Activated naive CD8-positive, alpha-beta T cell treated with anti-CD3 and anti-CD28 coated beads for 36 hours (primary cell): ENCODE data around the gene ARHGEF28. TPM values are rescaled to one million over a fixed set of nuclear protein-coding genes. Genes with fewer than 3 reads are reported as not detected.

Experiments used
- DNase-seq: peaks from one replicate; pipeline ENCODE4 v3.0.0; 2021
- H3K27ac Mint-ChIP-seq: one replicate; pipeline ENCODE4 v1.8.0; 2022; ENCODE audit warnings: mild to moderate bottlenecking, moderate library complexity, mixed read lengths
- H3K27me3 Mint-ChIP-seq: one replicate; pipeline ENCODE4 v1.8.0; 2022; ENCODE audit warnings: mild to moderate bottlenecking, mixed read lengths
- H3K36me3 Mint-ChIP-seq: one replicate; pipeline ENCODE4 v1.8.0; 2021; ENCODE audit warnings: mild to moderate bottlenecking, mixed read lengths
- H3K4me1 Mint-ChIP-seq: one replicate; pipeline ENCODE4 v1.8.0; 2021; ENCODE audit warnings: mixed read lengths
- H3K4me3 Mint-ChIP-seq: one replicate; pipeline ENCODE4 v1.8.0; 2022; ENCODE audit warnings: mild to moderate bottlenecking, moderate library complexity, mixed read lengths
- H3K9me3 Mint-ChIP-seq: one replicate; pipeline ENCODE4 v1.8.0; 2022; ENCODE audit warnings: mixed read lengths
- total RNA-seq, 2 experiments: library from RNA; stranded (reverse); gene quantifications; one replicate each; pipeline ENCODE4 v1.2.3, GENCODE V29; 2021

The ARHGEF28 gene
- total RNA-seq, 2 experiments from 2014 or later: not detected

DNA sequence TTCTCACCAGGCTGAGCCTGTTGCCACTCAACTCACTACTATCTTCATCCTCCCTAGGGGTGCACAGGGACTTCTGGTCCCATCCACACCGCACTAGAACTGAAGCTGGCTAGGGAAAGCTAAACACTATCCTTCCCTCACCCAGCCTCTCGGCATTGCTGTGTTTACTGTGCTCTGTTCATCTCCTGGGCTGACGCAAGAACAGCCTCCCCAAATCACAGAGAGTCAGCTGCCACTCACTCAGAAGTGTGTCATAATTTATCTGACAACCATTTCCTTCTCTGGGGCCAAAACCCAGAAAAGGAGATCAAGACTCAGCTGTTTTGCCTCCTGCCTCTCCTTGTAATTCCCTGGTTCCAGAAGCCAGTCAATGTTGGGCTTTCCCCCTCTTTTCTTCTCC lies 92.8 kb downstream of the ARHGEF28 start:
- Mint-ChIP-seq H3K9me3 (no peaks in the 10 kb centered on the region), H3K36me3 (no peaks in the 10 kb centered on the region), H3K4me1 (no peaks in the 10 kb centered on the region), H3K4me3 (no peak overlapping the region), H3K27me3 (peaks cover 10% of the 10 kb centered on the region), H3K27ac (no peak overlapping the region)
- no peak for DNase-seq

GRCh38 chr5:73719632-73720031 lies 93.6 kb downstream of the ARHGEF28 start:
- H3K9me3 Mint-ChIP-seq: no peaks in the 10 kb centered on the region
- no peaks in the 10 kb centered on the region for H3K36me3 Mint-ChIP-seq
- H3K27me3 Mint-ChIP-seq: peaks cover 6% of the 10 kb centered on the region
- no peak overlapping the region for H3K27ac Mint-ChIP-seq
- H3K4me1 Mint-ChIP-seq: no peaks in the 10 kb centered on the region
- DNase-seq: no peak
- H3K4me3 Mint-ChIP-seq: no peak overlapping the region

DNA sequence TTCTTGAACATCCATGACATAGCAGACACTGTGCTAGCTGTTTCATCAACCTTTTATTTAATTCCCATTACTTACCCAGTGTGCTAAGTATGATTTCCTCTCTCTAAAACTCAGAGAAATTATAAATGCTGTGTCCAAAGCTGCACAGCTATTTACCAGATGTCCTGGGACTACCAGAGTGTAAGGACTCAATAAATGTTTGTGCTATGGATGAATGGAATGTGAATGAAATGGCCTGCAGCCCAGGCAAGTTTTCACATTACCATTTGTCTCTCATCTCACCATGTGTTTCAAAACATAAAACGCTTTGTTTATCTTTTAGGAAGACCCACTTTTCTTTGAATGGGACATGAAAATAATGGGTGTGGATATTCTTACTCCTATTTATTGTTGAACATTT lies 96.2 kb downstream of the ARHGEF28 start:
- H3K36me3 Mint-ChIP-seq: no peaks in the 10 kb centered on the region
- peaks cover 6% of the 10 kb centered on the region for H3K27me3 Mint-ChIP-seq

DNA sequence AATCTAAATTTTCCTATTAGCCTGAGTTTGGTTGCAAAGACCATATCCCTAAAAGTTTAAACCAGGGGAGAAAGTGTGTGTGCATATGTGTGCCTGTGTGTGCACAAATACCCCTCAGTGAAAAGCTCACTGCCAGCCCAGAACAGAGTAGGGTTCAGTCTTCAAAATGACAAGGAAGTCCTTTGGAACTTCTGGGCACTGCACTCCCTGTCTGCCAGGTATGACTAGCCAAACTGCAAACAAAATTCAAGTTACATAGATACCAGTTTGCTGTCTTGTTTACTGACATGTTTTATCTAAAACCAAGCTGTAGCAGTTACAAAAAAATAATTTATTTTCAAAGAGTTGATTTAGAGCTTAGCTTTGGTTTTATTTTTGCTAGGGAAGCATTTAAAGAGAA lies 100.1 kb downstream of the ARHGEF28 start:
- Mint-ChIP-seq H3K36me3 (no peaks in the 10 kb centered on the region), H3K9me3 (no peaks in the 10 kb centered on the region), H3K27ac (no peak overlapping the region), H3K4me3 (no peak overlapping the region), H3K4me1 (no peaks in the 10 kb centered on the region), H3K27me3 (peaks cover 4% of the 10 kb centered on the region)
- no peak for DNase-seq

More for the DNA sequence above, 96.2 kb downstream of the ARHGEF28 start:
- DNase-seq: no peak
- H3K9me3 Mint-ChIP-seq: no peaks in the 10 kb centered on the region
- H3K4me1 Mint-ChIP-seq: no peaks in the 10 kb centered on the region
- H3K4me3 Mint-ChIP-seq: no peak overlapping the region
- H3K27ac Mint-ChIP-seq: no peak overlapping the region

GRCh38 chr5:73726606-73727231 lies 100.7 kb downstream of the ARHGEF28 start:
- H3K27me3 Mint-ChIP-seq: peaks cover 4% of the 10 kb centered on the region
- H3K9me3 Mint-ChIP-seq: no peaks in the 10 kb centered on the region
- no peak for DNase-seq
- no peaks in the 10 kb centered on the region for H3K36me3 Mint-ChIP-seq
- H3K27ac Mint-ChIP-seq: no peak overlapping the region
- no peaks in the 10 kb centered on the region for H3K4me1 Mint-ChIP-seq
- H3K4me3 Mint-ChIP-seq: no peak overlapping the region

GRCh38 chr5:73727470-73727869 lies 101.5 kb downstream of the ARHGEF28 start:
- Mint-ChIP-seq H3K27me3 (peaks cover 7% of the 10 kb centered on the region), H3K4me3 (no peak overlapping the region), H3K27ac (no peak overlapping the region), H3K36me3 (no peaks in the 10 kb centered on the region), H3K9me3 (no peaks in the 10 kb centered on the region), H3K4me1 (no peaks in the 10 kb centered on the region)
- DNase-seq: no peak

DNA sequence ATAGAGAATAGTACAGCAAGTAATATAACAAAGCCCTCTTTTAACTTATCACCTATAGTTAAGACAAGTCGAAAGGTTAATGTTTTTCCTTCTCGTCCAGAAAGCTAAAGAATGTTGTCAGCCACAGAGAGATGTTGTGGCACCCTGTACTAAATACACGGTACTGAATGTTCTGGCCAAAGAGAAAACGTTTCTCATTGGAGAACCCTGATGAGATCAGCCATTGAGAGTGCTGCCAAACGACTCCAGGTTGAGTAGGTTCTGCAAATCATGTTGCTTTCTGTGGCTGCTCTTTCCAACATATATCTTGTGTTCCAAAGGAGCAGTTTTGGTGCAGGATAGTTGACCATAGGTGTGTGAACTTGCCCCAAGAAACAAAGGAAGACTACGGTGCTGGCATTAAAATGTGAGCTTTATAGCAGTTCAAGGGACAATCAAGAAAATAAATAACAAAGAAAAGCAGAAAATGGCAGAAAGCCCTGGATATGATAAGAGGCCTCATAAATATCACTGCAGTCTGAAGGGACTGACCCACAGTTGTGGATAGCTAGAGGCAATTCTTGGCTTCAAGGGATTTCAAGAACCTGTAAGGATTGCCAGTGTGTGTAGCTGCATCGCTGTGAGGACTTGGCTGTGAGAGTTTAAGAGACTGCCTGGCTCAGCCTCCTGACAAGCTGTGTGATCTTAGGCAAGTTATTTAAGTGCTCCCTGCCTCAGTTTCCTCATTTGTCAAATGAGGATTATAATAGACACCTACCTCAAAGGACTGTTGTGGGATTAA lies 102.7 kb downstream of the ARHGEF28 start:
- H3K27me3 Mint-ChIP-seq: peaks cover 11% of the 10 kb centered on the region
- H3K9me3 Mint-ChIP-seq: no peaks in the 10 kb centered on the region
- H3K4me1 Mint-ChIP-seq: no peaks in the 10 kb centered on the region
- no peak overlapping the region for H3K4me3 Mint-ChIP-seq
- no peaks in the 10 kb centered on the region for H3K36me3 Mint-ChIP-seq
- DNase-seq: no peak
- H3K27ac Mint-ChIP-seq: no peak overlapping the region

DNA sequence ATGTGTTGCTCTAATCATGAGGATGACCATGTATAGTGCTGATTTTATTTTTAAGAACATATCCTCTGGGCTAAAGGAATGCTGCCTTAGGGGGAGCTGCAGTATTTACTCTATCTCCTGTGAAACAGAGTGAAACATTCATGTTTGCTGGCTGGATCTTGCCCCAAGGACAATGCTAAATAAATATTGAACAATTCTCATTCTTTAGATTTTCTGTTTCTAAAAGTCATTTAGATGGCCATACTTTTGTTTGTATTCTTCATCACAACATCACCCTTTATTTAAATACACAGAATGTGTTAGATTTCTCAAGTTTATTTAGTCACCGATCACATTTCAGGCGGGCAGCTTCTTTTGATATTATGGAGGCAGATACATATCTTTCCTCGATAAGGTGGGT lies 103.3 kb downstream of the ARHGEF28 start:
- no peak overlapping the region for H3K27ac Mint-ChIP-seq
- H3K4me3 Mint-ChIP-seq: no peak overlapping the region
- no peaks in the 10 kb centered on the region for H3K4me1 Mint-ChIP-seq
- DNase-seq: no peak
- H3K9me3 Mint-ChIP-seq: no peaks in the 10 kb centered on the region
- peaks cover 17% of the 10 kb centered on the region for H3K27me3 Mint-ChIP-seq
- no peaks in the 10 kb centered on the region for H3K36me3 Mint-ChIP-seq

GRCh38 chr5:73732045-73732444 lies 106.0 kb downstream of the ARHGEF28 start:
- H3K27me3 Mint-ChIP-seq: peaks cover 17% of the 10 kb centered on the region
- H3K4me3 Mint-ChIP-seq: no peak overlapping the region
- no peaks in the 10 kb centered on the region for H3K36me3 Mint-ChIP-seq
- no peaks in the 10 kb centered on the region for H3K9me3 Mint-ChIP-seq
- no peaks in the 10 kb centered on the region for H3K4me1 Mint-ChIP-seq
- no peak overlapping the region for H3K27ac Mint-ChIP-seq
- no peak for DNase-seq

- Mint-ChIP-seq H3K27me3 (peaks cover 22% of the 10 kb centered on the region), H3K4me1 (no peaks in the 10 kb centered on the region), H3K36me3 (no peaks in the 10 kb centered on the region), H3K27ac (no peak overlapping the region), H3K4me3 (no peak overlapping the region), H3K9me3 (no peaks in the 10 kb centered on the region)
- DNase-seq: no peak
Measured at GRCh38 chr5:73733219-73733618, 107.2 kb downstream of the ARHGEF28 start.

DNA sequence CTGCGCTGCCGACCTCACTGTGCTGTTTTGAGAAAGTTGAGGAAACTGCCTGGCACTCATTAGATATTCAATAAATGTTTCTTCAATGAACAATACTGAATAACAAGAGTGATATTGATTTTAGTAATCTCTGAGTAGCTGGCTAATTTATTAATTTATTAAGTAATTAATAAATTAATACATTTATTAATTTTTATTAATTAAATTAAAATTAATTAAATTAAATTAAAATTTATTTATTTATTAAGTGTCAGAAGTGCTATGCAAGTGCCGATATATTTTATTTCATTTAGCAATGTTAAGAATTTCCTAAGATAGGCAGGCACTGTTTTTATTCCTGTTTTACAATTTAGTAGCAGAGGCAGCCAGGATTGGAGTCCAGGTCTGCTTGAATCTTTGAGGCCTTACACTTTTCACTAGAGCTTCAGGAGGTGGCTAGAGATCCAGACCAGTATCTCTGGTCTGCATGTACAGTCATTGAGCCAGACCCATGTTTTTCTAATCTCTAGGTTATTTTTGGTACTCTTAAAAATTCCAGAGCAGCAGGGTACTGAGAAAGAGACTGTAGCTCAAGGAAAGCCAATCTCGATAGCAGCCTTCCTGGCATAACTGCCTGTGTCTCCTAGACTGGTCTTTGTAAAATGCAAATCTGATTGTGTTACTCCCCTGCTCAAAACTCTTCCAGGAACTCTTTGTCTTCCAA lies 109.2 kb downstream of the ARHGEF28 start:
- DNase-seq: no peak
- H3K27ac Mint-ChIP-seq: no peak overlapping the region

DNA sequence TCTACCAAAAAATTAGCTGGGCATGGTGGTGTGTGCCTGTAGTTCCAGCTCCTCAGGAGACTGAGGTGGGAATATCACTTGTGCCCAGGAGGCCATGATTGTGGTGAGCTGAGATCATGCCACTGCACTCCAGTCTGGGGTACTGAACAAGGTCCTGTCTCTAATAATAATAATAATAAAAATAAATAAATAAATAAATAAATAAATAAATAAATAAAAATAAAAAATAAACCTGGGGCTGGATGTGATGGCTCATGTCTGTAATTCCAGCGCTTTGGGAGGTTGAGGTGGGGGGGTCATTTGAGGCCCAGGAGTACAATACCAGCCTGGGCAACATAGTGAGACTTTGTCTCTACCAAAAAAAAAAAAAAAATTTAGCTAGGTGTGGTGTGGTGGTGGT lies 113.7 kb downstream of the ARHGEF28 start:
- no peaks in the 10 kb centered on the region for H3K4me1 Mint-ChIP-seq
- H3K36me3 Mint-ChIP-seq: no peaks in the 10 kb centered on the region
- DNase-seq: no peak
- H3K27me3 Mint-ChIP-seq: peaks cover 9% of the 10 kb centered on the region
- no peak overlapping the region for H3K4me3 Mint-ChIP-seq
- no peak overlapping the region for H3K27ac Mint-ChIP-seq
- H3K9me3 Mint-ChIP-seq: no peaks in the 10 kb centered on the region

More for the DNA sequence above, 109.2 kb downstream of the ARHGEF28 start:
- Mint-ChIP-seq H3K27me3 (peaks cover 22% of the 10 kb centered on the region), H3K36me3 (no peaks in the 10 kb centered on the region), H3K9me3 (no peaks in the 10 kb centered on the region), H3K4me1 (no peaks in the 10 kb centered on the region), H3K4me3 (no peak overlapping the region)

GRCh38 chr5:73740274-73740790 lies 114.3 kb downstream of the ARHGEF28 start:
- DNase-seq: no peak
- Mint-ChIP-seq H3K36me3 (no peaks in the 10 kb centered on the region), H3K4me1 (no peaks in the 10 kb centered on the region), H3K27me3 (peaks cover 9% of the 10 kb centered on the region), H3K27ac (no peak overlapping the region), H3K4me3 (no peak overlapping the region), H3K9me3 (no peaks in the 10 kb centered on the region)

DNA sequence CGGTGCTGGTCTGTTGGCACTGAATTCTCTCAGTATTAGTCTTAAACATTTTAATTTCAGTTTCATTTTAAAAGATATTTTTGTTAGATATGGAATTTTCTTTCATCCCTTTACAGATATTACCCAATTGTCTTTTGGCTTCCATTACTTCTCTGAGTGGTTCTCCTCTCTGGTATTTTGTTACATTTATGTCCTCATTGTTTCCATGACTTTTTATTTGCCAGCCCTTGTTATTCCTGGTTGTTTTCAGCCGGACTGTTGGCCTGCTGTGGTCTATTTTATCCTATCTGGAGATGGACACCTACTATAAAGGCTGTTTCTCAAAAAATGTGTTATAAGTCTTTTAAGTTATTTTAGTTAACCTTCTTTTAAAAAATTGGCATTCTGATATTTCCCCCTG lies 117.2 kb downstream of the ARHGEF28 start:
- H3K4me3 Mint-ChIP-seq: no peak overlapping the region
- H3K4me1 Mint-ChIP-seq: no peaks in the 10 kb centered on the region
- no peaks in the 10 kb centered on the region for H3K36me3 Mint-ChIP-seq
- H3K27ac Mint-ChIP-seq: no peak overlapping the region
- H3K9me3 Mint-ChIP-seq: peaks cover 2% of the 10 kb centered on the region
- H3K27me3 Mint-ChIP-seq: peaks cover 8% of the 10 kb centered on the region
- no peak for DNase-seq

DNA sequence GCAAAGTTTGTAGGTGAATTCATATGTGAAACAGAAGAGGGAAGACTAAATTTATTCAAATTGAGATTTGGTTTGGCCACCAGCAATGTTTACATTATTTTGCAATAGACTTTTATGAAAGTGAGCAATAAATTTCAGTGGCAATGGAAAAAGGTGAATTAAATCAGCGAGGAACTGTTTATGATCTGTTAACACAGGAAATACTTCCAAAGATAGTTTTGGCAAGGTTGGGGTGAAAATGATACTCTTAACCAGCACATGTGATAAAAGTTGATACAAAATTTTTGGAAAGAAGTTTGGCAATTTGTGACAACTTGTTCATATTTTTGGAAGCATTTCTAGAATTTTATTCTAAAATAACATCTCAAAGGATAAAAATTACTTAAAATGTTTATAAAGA lies 119.8 kb downstream of the ARHGEF28 start:
- H3K27me3 Mint-ChIP-seq: peaks cover 10% of the 10 kb centered on the region
- no peaks in the 10 kb centered on the region for H3K4me1 Mint-ChIP-seq
- peaks cover 2% of the 10 kb centered on the region for H3K9me3 Mint-ChIP-seq
- no peak for DNase-seq
- H3K27ac Mint-ChIP-seq: no peak overlapping the region
- H3K36me3 Mint-ChIP-seq: no peaks in the 10 kb centered on the region
- no peak overlapping the region for H3K4me3 Mint-ChIP-seq
